Measurements from ENCODE around the gene IL1RAPL2. TPM values are rescaled to one million over a fixed set of nuclear protein-coding genes. Genes with fewer than 3 reads are reported as not detected.

IL1RAPL2 gene
- total and polyA plus RNA-seq, 2 of the 8 experiments (the other 6 are each of a cell fraction or from before 2014, with no cell fraction given), result 0.20 to 1.3 TPM

DNA sequence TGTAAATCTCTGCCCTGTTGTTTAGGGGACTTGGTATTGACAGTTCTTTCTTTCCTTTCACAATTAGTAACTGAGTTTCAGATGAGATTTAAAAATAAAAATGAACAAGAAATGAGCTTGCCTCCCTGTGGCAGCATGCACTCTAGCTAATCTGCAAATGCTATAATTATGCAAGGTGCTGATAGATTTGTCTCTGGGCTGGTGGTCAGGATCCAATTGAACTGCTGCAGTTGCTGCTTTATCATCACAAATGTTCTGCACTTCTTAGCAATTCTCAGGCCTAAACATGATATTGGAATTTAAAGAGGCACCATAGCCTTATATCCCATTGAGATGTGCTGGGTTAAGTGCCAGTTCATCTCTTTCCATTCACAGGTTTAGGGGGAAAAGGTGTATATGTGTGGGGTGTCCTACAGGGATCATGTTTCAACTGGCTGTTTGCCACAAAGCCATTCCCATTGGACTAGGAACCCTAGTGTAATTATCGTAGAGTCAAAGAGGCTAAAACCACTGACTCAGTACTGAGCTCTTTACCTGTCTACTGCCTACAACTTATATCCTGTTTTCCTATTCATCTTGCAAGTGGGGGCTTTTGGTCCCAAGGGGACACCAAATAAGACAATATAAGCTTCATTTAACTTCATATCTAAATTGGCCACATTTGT, 914.8 kb downstream of the IL1RAPL2 start (continued):
- TF ChIP-seq, protein P1, sequence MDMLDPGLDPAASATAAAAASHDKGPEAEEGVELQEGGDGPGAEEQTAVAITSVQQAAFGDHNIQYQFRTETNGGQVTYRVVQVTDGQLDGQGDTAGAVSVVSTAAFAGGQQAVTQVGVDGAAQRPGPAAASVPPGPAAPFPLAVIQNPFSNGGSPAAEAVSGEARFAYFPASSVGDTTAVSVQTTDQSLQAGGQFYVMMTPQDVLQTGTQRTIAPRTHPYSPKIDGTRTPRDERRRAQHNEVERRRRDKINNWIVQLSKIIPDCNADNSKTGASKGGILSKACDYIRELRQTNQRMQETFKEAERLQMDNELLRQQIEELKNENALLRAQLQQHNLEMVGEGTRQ (IDR thresholded peaks at IDR 0.05; ENCODE audit: low read length), result no peak
- TF ChIP-seq KDM1A (IDR thresholded peaks at IDR 0.05; ENCODE audit: borderline replicate concordance, low read length), result no peak
- TF ChIP-seq BRCA1 (IDR thresholded peaks at IDR 0.05; ENCODE audit: low read depth, low read length), result no peak

All from H1 (cell line).